ENCODE measurements around the gene MYRIP.

DNA sequence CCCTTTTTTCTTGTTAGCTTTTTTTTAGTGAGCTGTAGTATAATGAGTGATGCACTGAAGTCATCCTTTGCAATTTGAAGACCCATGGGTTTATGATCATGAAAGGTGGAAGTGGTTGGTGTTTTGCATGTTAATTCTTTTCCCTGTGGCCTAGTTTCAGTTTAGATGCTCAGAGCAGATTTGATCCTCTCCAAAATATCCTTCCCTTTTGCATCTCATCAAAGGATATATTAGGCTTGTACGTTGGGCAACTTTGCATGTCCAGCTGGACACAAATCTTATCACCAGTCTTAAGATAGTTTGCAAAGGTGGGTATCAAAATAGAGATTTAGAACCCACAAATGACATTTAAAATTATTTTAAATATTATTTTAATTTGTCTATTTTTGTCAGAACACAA is 72.7 kb downstream of the MYRIP start:
- TF ChIP-seq POLR2AphosphoS5 (IDR thresholded peaks at IDR 0.05) (no peak), POLR2A (IDR thresholded peaks at IDR 0.05) (no peak), EP300 (IDR thresholded peaks at IDR 0.05) (no peak)
- TF ChIP-seq, protein P1, sequence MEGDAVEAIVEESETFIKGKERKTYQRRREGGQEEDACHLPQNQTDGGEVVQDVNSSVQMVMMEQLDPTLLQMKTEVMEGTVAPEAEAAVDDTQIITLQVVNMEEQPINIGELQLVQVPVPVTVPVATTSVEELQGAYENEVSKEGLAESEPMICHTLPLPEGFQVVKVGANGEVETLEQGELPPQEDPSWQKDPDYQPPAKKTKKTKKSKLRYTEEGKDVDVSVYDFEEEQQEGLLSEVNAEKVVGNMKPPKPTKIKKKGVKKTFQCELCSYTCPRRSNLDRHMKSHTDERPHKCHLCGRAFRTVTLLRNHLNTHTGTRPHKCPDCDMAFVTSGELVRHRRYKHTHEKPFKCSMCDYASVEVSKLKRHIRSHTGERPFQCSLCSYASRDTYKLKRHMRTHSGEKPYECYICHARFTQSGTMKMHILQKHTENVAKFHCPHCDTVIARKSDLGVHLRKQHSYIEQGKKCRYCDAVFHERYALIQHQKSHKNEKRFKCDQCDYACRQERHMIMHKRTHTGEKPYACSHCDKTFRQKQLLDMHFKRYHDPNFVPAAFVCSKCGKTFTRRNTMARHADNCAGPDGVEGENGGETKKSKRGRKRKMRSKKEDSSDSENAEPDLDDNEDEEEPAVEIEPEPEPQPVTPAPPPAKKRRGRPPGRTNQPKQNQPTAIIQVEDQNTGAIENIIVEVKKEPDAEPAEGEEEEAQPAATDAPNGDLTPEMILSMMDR (IDR thresholded peaks at IDR 0.05) = no peak

Data from suprapubic skin (tissue), 4 donors.